Parathyroid adenoma (tissue), 2 donors: ENCODE measurements around the gene SMCO2.

Source experiments
- H2AFZ ChIP-seq: fragments of 300-600 bp; sonication (generic); one replicate; pipeline ENCODE4 v1.7.0; 2017; ENCODE audit warnings: antibody characterized with exemption, mild to moderate bottlenecking
- H3K27ac ChIP-seq: fragments of 300-600 bp; sonication (generic); one replicate; pipeline ENCODE4 v1.7.0; 2017
- H3K27me3 ChIP-seq: fragments of 300-600 bp; sonication (generic); one replicate; pipeline ENCODE4 v1.7.0; 2017; ENCODE audit warnings: low read length; ENCODE audit not compliant: control insufficient read depth, insufficient read depth
- H3K36me3 ChIP-seq: fragments of 300-600 bp; sonication (generic); one replicate; pipeline ENCODE4 v1.7.0; 2017; ENCODE audit warnings: low read length; ENCODE audit not compliant: control insufficient read depth, insufficient read depth
- H3K4me1 ChIP-seq: fragments of 300-600 bp; sonication (generic); one replicate; pipeline ENCODE4 v1.7.0; 2017; ENCODE audit warnings: control low read depth
- H3K4me2 ChIP-seq: fragments of 300-600 bp; sonication (generic); one replicate; pipeline ENCODE4 v1.7.0; 2017; ENCODE audit warnings: low read length
- H3K4me3 ChIP-seq: fragments of 300-600 bp; sonication (generic); one replicate; pipeline ENCODE4 v1.7.0; 2017; ENCODE audit warnings: low read depth, low read length
- H3K79me2 ChIP-seq: fragments of 300-600 bp; sonication (generic); one replicate; pipeline ENCODE4 v1.7.0; 2017; ENCODE audit warnings: control low read depth
- H3K9ac ChIP-seq: fragments of 300-600 bp; sonication (generic); one replicate; pipeline ENCODE4 v1.7.0; 2017; ENCODE audit warnings: mild to moderate bottlenecking
- H3K9me3 ChIP-seq: fragments of 300-600 bp; sonication (generic); one replicate; pipeline ENCODE4 v1.7.0; 2017; ENCODE audit warnings: low read length; ENCODE audit not compliant: control insufficient read depth
- CTCF ChIP-seq: fragments of 300-600 bp; sonication (generic); IDR thresholded peaks from one replicate; pipeline ENCODE4 v1.7.0; 2017; ENCODE audit warnings: antibody characterized with exemption, mild to moderate bottlenecking
- donor health status: primary hyperparathyroidism.

Gene SMCO2

DNA sequence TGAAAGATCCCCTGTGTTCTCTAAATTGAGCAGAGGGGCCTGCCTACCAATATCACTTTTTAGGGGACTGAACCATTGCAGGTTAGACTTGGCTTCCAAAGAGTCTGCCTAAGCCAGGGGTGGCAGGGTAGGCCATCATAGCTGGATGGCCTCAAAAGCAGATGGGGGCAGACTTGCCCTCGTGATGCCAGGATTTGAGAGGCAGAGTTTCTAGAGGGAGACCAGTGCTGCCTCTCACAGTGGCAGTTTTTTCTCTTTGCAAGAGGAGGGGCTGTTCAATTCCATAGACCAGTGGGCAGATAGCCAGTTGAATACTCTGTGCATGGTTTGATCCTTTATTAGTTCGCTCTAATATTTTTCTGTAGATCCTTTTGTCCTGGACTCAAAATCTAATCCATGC, 23.8 kb upstream of the SMCO2 start:
- H3K9me3 ChIP-seq: no peaks in the 10 kb centered on the region
- no peaks in the 10 kb centered on the region for H3K36me3 ChIP-seq
- no peaks in the 10 kb centered on the region for H3K79me2 ChIP-seq
- H3K27ac ChIP-seq: no peak overlapping the region
- TF ChIP-seq CTCF: no peak
- H2AFZ ChIP-seq: no peak overlapping the region
- no peak overlapping the region for H3K9ac ChIP-seq
- no peak overlapping the region for H3K4me2 ChIP-seq
- H3K27me3 ChIP-seq: no peaks in the 10 kb centered on the region
- H3K4me1 ChIP-seq: no peaks in the 10 kb centered on the region
- H3K4me3 ChIP-seq: no peak overlapping the region

DNA sequence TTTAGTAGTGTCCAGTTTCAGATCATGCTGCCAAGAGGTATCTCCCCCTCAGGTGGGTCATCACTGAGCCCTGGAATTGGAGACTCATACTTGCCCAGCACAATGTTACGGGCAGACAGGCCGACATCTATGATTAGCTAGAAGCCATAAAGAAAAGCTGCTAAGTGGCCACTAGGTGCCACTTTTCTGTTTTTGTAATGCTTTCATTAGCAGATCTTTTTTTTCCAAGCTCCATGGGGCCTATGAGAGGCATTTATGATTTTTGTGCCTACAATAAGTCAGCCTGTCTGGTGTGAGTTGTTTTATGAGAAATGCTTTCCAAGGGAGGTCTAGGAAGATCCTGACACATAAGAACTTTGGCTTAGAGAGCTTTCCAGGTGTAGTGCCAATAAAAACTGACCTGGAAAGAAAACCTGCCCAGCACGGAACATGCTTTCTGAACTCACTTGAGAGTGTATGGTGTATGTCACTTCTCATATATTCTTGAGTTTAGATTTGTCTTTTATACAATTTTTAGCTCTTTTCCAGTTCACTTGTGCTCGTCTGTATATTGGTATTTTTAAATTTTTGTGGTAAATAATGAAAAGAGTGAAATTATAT, 21.8 kb upstream of the SMCO2 start:
- Histone ChIP-seq H3K79me2 (no peaks in the 10 kb centered on the region), H2AFZ (peak overlapping the region; percentile 36), H3K27ac (no peak overlapping the region), H3K9me3 (no peaks in the 10 kb centered on the region), H3K27me3 (no peaks in the 10 kb centered on the region), H3K36me3 (no peaks in the 10 kb centered on the region), H3K4me3 (no peak overlapping the region), H3K4me2 (no peak overlapping the region), H3K9ac (no peak overlapping the region), H3K4me1 (no peaks in the 10 kb centered on the region)
- peak; percentile 41 for TF ChIP-seq CTCF

GRCh38 chr12:27425306-27425705, 21.2 kb upstream of the SMCO2 start:
- H3K4me2 ChIP-seq: no peak overlapping the region
- no peak for TF ChIP-seq CTCF
- no peak overlapping the region for H2AFZ ChIP-seq
- no peak overlapping the region for H3K27ac ChIP-seq
- no peaks in the 10 kb centered on the region for H3K9me3 ChIP-seq
- no peaks in the 10 kb centered on the region for H3K36me3 ChIP-seq
- no peak overlapping the region for H3K9ac ChIP-seq
- H3K4me3 ChIP-seq: no peak overlapping the region
- no peaks in the 10 kb centered on the region for H3K4me1 ChIP-seq
- no peaks in the 10 kb centered on the region for H3K27me3 ChIP-seq
- H3K79me2 ChIP-seq: no peaks in the 10 kb centered on the region

DNA sequence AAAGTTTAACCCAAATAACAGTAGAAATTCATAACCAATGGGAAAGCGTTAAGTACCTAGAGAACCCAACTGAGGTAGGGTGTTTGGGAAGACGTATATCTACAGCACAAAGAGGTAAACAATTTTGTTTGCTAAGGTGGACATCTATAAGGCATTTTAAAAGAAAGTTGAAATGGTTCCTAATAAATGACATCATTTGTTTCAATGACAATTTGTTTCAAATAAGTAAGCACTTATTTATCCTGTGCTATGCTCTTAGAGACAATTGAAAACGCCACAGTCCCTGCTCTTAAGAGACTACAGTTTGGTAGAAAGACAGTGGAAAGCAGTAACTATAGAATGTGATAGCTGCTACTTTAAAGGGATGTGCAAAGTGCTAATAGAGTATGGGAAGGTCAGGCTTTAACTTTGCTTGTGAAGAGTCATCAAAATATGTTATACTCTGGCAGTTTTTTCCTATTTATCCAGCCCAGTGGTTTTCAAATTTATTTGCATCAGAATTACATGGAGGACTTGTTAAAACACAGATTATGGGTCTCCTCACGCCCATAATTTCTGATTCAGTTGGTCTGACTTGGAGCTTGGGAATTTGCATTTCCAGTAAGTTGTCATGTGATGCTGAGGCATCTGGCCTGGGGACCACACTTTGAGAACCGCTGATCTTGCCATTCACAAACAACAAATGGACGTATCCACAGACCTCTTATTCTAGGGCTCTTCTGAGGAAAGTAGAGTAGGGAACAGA, 19.6 kb upstream of the SMCO2 start:
- Histone ChIP-seq H3K4me3 (no peak overlapping the region), H3K9me3 (no peaks in the 10 kb centered on the region)

More for the DNA sequence above, 19.6 kb upstream of the SMCO2 start:
- H3K4me2 ChIP-seq: no peak overlapping the region
- H2AFZ ChIP-seq: no peak overlapping the region
- H3K27me3 ChIP-seq: no peaks in the 10 kb centered on the region
- no peak overlapping the region for H3K9ac ChIP-seq
- no peak overlapping the region for H3K27ac ChIP-seq
- no peaks in the 10 kb centered on the region for H3K36me3 ChIP-seq
- H3K4me1 ChIP-seq: no peaks in the 10 kb centered on the region
- TF ChIP-seq CTCF: no peak
- no peaks in the 10 kb centered on the region for H3K79me2 ChIP-seq
